WTC11 (cell line): Measurements from ENCODE around the gene AP1G1. TPM values are rescaled to one million over a fixed set of nuclear protein-coding genes. Genes with fewer than 3 reads are reported as not detected.

ENCODE experiments used
- ATAC-seq: fragments of 200-7000 bp; cut with Tn5 transposase; 2 replicates; pipeline ENCODE4 v1.10.0; 2021; ENCODE audit warnings: mild to moderate bottlenecking, moderate library complexity
- CTCF ChIA-PET: fragments of 300-600 bp; sonication (Branson Sonifier 250); formaldehyde crosslinking; loops from one replicate; lab custom pipeline; 2021; ENCODE audit warnings: antibody characterized with exemption; lab: Charles Lee
- POLR2A ChIA-PET: fragments of 350-600 bp; sonication (Branson Sonifier 250); formaldehyde crosslinking; loops from one replicate; lab custom pipeline; 2021; ENCODE audit warnings: antibody characterized with exemption; lab: Charles Lee
- DNase-seq: peaks from one replicate; pipeline ENCODE4 v3.0.0; 2021; ENCODE audit warnings: low spot score
- H3K27ac Mint-ChIP-seq: 2 replicates; pipeline ENCODE4 v1.8.0; 2021; ENCODE audit warnings: mixed read lengths
- H3K27me3 Mint-ChIP-seq: 2 replicates; pipeline ENCODE4 v1.8.0; 2021; ENCODE audit warnings: low read depth, mild to moderate bottlenecking, moderate library complexity, mixed read lengths
- H3K36me3 Mint-ChIP-seq: 2 replicates; pipeline ENCODE4 v1.8.0; 2021; ENCODE audit warnings: mixed read lengths
- H3K4me1 Mint-ChIP-seq: 2 replicates; pipeline ENCODE4 v1.8.0; 2022; ENCODE audit warnings: mixed read lengths
- H3K4me3 Mint-ChIP-seq: 2 replicates; pipeline ENCODE4 v1.8.0; 2021; ENCODE audit warnings: mild to moderate bottlenecking, moderate library complexity, mixed read lengths
- H3K9me3 Mint-ChIP-seq: 2 replicates; pipeline ENCODE4 v1.8.0; 2021; ENCODE audit warnings: mixed read lengths
- ELF4 ChIP-seq: sonication (generic); formaldehyde crosslinking; IDR thresholded peaks from 2 replicates; pipeline ENCODE4 v1.8.1; 2022; ENCODE audit warnings: low read depth, mild to moderate bottlenecking, moderate library complexity, missing genetic modification reagents
- GRHL2 ChIP-seq: fragments of 250-450 bp; sonication (Bioruptor Pico); IDR thresholded peaks from 2 replicates; pipeline ENCODE4 v1.8.0; 2022; ENCODE audit warnings: mild to moderate bottlenecking, moderate library complexity; ENCODE audit not compliant: insufficient replicate concordance, severe bottlenecking
- NFE2L1 ChIP-seq: sonication (generic); formaldehyde crosslinking; IDR thresholded peaks from 2 replicates; pipeline ENCODE4 v1.8.1; 2023; ENCODE audit warnings: missing genetic modification reagents
- NR1H2 ChIP-seq: sonication (generic); formaldehyde crosslinking; IDR thresholded peaks from 2 replicates; pipeline ENCODE4 v1.9.0; 2021; ENCODE audit warnings: mild to moderate bottlenecking, moderate library complexity, missing genetic modification reagents
- SMAD4 ChIP-seq: sonication (generic); formaldehyde crosslinking; IDR thresholded peaks from 2 replicates; pipeline ENCODE4 v1.8.0; 2022; ENCODE audit warnings: mild to moderate bottlenecking, missing genetic modification reagents
- ZBTB21 ChIP-seq: sonication (generic); formaldehyde crosslinking; IDR thresholded peaks from 2 replicates; pipeline ENCODE4 v1.8.1; 2023; ENCODE audit warnings: mild to moderate bottlenecking, missing genetic modification reagents, borderline replicate concordance
- ZNF121 ChIP-seq: sonication (generic); formaldehyde crosslinking; IDR thresholded peaks from 2 replicates; pipeline ENCODE4 v1.8.0; 2023; ENCODE audit warnings: missing genetic modification reagents
- ZNF232 ChIP-seq: sonication (generic); formaldehyde crosslinking; IDR thresholded peaks from 2 replicates; pipeline ENCODE4 v1.8.0; 2022; ENCODE audit warnings: mild to moderate bottlenecking, missing genetic modification reagents
- ZNF317 ChIP-seq: sonication (generic); formaldehyde crosslinking; IDR thresholded peaks from 2 replicates; pipeline ENCODE4 v1.8.1; 2023; ENCODE audit warnings: low read depth, mild to moderate bottlenecking, moderate library complexity, missing genetic modification reagents, borderline replicate concordance
- ZNF396 ChIP-seq: fragments of 250-450 bp; sonication (Bioruptor Pico); IDR thresholded peaks from 2 replicates; pipeline ENCODE4 v1.8.0; 2021; ENCODE audit warnings: mild to moderate bottlenecking, moderate library complexity, borderline replicate concordance
- ZNF416 ChIP-seq: fragments of 250-450 bp; sonication (Bioruptor Pico); IDR thresholded peaks from 2 replicates; pipeline ENCODE4 v1.9.0; 2021; ENCODE audit warnings: mild to moderate bottlenecking, inconsistent platforms
- total RNA-seq: library from RNA; stranded (reverse); gene quantifications from 3 replicates; pipeline ENCODE4 v1.2.3, GENCODE V29; 2021
- TF ChIP-seq, protein P1 (sequence below): sonication (generic); formaldehyde crosslinking; IDR thresholded peaks from 2 replicates; pipeline ENCODE4 v1.8.1; 2023; ENCODE audit warnings: mild to moderate bottlenecking, moderate library complexity, missing genetic modification reagents
- TF ChIP-seq, protein P2 (sequence below): sonication (generic); formaldehyde crosslinking; IDR thresholded peaks from 2 replicates; pipeline ENCODE4 v1.8.1; 2022; ENCODE audit warnings: mild to moderate bottlenecking, missing genetic modification reagents, moderate library complexity, borderline replicate concordance
- TF ChIP-seq, protein P3 (sequence below): fragments of 250-450 bp; sonication (Bioruptor Pico); IDR thresholded peaks from 2 replicates; pipeline ENCODE4 v1.8.0; 2021; ENCODE audit warnings: mild to moderate bottlenecking
- TF ChIP-seq, protein P4 (sequence below): sonication (generic); formaldehyde crosslinking; IDR thresholded peaks from 2 replicates; pipeline ENCODE4 v1.8.0; 2022; ENCODE audit warnings: mild to moderate bottlenecking, missing genetic modification reagents
- TF ChIP-seq, protein P5 (sequence below): sonication (generic); formaldehyde crosslinking; IDR thresholded peaks from 2 replicates; pipeline ENCODE4 v1.8.0; 2023; ENCODE audit warnings: missing genetic modification reagents, mild to moderate bottlenecking, borderline replicate concordance
- TF ChIP-seq, protein P6 (sequence below): sonication (generic); formaldehyde crosslinking; IDR thresholded peaks from 2 replicates; pipeline ENCODE4 v1.8.1; 2022; ENCODE audit warnings: mild to moderate bottlenecking, moderate library complexity, missing genetic modification reagents
- TF ChIP-seq, protein P7 (sequence below): sonication (generic); formaldehyde crosslinking; IDR thresholded peaks from 2 replicates; pipeline ENCODE4 v1.8.0; 2023; ENCODE audit warnings: mild to moderate bottlenecking, missing genetic modification reagents

The AP1G1 gene
- total RNA-seq, 1 experiment from 2014 or later: 72.4 TPM

DNA sequence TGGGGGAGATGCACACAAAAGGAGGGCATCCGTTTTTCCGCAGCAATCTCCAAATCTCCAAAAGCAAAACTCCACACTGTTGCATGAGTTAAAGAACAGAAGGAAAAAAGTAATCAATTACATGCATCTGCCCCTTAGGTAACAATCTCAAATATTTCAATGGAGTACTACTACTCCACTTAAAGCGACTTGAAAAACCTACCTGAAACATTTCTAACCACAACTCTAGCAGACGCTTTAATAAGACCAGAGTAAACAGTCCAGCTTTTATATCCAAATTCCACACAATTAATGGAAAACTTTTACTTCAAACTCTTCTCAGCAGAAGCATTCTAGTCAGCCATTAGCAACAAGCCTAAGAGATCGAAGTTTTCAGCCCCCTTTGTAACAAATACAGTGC, 29.9 kb downstream of the AP1G1 start (continued):
- TF ChIP-seq, protein P1, sequence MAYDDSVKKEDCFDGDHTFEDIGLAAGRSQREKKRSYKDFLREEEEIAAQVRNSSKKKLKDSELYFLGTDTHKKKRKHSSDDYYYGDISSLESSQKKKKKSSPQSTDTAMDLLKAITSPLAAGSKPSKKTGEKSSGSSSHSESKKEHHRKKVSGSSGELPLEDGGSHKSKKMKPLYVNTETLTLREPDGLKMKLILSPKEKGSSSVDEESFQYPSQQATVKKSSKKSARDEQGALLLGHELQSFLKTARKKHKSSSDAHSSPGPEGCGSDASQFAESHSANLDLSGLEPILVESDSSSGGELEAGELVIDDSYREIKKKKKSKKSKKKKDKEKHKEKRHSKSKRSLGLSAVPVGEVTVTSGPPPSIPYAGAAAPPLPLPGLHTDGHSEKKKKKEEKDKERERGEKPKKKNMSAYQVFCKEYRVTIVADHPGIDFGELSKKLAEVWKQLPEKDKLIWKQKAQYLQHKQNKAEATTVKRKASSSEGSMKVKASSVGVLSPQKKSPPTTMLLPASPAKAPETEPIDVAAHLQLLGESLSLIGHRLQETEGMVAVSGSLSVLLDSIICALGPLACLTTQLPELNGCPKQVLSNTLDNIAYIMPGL (CRISPR knock-in tag): no peak
- TF ChIP-seq, protein P2, sequence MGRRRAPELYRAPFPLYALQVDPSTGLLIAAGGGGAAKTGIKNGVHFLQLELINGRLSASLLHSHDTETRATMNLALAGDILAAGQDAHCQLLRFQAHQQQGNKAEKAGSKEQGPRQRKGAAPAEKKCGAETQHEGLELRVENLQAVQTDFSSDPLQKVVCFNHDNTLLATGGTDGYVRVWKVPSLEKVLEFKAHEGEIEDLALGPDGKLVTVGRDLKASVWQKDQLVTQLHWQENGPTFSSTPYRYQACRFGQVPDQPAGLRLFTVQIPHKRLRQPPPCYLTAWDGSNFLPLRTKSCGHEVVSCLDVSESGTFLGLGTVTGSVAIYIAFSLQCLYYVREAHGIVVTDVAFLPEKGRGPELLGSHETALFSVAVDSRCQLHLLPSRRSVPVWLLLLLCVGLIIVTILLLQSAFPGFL (CRISPR knock-in tag): no peak
- TF ChIP-seq ZNF317 (CRISPR knock-in tag) (no peak), SMAD4 (CRISPR knock-in tag) (no peak)
- TF ChIP-seq, protein P3, sequence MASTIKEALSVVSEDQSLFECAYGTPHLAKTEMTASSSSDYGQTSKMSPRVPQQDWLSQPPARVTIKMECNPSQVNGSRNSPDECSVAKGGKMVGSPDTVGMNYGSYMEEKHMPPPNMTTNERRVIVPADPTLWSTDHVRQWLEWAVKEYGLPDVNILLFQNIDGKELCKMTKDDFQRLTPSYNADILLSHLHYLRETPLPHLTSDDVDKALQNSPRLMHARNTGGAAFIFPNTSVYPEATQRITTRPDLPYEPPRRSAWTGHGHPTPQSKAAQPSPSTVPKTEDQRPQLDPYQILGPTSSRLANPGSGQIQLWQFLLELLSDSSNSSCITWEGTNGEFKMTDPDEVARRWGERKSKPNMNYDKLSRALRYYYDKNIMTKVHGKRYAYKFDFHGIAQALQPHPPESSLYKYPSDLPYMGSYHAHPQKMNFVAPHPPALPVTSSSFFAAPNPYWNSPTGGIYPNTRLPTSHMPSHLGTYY (CRISPR knock-in tag): no peak

DNA sequence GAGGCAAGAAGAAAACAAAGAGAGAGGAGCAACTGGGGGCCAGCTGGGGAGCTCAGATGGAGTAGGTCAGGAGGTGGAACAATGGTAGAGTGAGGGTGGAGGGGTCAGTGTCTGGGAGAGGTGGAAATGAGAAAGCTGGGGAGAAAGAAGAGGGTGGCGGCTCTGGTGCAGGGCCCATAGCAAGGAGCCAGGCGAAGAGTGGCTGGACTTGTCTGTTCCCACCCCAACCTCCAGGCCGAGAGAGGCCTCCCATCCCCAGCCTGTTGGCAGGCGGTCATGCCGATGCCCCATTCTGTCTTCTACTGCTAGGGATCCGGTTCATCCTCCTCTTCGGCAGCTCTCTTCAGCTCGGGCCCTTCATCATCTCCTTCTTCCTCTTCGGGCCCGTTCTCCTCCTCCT, 31.3 kb downstream of the AP1G1 start:
- CTCF ChIA-PET: interaction anchor here (1.3 kb wide), 1 partner anchor 184 kb away, joined by 4 read pairs; no protein-coding TSS in a partner anchor
- ATAC-seq (no peak), DNase-seq (no peak)
- TF ChIP-seq, protein P4, sequence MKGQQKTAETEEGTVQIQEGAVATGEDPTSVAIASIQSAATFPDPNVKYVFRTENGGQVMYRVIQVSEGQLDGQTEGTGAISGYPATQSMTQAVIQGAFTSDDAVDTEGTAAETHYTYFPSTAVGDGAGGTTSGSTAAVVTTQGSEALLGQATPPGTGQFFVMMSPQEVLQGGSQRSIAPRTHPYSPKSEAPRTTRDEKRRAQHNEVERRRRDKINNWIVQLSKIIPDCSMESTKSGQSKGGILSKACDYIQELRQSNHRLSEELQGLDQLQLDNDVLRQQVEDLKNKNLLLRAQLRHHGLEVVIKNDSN (CRISPR knock-in tag): no peak
- TF ChIP-seq GRHL2 (CRISPR knock-in tag): no peak
- TF ChIP-seq NFE2L1 (CRISPR knock-in tag): no peak
- no peak for TF ChIP-seq ELF4
- no peak for TF ChIP-seq ZNF121
- TF ChIP-seq, protein P5, sequence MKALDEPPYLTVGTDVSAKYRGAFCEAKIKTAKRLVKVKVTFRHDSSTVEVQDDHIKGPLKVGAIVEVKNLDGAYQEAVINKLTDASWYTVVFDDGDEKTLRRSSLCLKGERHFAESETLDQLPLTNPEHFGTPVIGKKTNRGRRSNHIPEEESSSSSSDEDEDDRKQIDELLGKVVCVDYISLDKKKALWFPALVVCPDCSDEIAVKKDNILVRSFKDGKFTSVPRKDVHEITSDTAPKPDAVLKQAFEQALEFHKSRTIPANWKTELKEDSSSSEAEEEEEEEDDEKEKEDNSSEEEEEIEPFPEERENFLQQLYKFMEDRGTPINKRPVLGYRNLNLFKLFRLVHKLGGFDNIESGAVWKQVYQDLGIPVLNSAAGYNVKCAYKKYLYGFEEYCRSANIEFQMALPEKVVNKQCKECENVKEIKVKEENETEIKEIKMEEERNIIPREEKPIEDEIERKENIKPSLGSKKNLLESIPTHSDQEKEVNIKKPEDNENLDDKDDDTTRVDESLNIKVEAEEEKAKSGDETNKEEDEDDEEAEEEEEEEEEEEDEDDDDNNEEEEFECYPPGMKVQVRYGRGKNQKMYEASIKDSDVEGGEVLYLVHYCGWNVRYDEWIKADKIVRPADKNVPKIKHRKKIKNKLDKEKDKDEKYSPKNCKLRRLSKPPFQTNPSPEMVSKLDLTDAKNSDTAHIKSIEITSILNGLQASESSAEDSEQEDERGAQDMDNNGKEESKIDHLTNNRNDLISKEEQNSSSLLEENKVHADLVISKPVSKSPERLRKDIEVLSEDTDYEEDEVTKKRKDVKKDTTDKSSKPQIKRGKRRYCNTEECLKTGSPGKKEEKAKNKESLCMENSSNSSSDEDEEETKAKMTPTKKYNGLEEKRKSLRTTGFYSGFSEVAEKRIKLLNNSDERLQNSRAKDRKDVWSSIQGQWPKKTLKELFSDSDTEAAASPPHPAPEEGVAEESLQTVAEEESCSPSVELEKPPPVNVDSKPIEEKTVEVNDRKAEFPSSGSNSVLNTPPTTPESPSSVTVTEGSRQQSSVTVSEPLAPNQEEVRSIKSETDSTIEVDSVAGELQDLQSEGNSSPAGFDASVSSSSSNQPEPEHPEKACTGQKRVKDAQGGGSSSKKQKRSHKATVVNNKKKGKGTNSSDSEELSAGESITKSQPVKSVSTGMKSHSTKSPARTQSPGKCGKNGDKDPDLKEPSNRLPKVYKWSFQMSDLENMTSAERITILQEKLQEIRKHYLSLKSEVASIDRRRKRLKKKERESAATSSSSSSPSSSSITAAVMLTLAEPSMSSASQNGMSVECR (CRISPR knock-in tag): no peak
- TF ChIP-seq, protein P6, sequence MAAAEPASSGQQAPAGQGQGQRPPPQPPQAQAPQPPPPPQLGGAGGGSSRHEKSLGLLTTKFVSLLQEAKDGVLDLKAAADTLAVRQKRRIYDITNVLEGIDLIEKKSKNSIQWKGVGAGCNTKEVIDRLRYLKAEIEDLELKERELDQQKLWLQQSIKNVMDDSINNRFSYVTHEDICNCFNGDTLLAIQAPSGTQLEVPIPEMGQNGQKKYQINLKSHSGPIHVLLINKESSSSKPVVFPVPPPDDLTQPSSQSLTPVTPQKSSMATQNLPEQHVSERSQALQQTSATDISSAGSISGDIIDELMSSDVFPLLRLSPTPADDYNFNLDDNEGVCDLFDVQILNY (CRISPR knock-in tag): no peak
- peaks cover 15% of the 10 kb centered on the region for H3K36me3 Mint-ChIP-seq
- H3K27me3 Mint-ChIP-seq: no peaks in the 10 kb centered on the region; the same call in 1 of the 2 replicates
- no peak overlapping the region for H3K4me3 Mint-ChIP-seq
- H3K4me1 Mint-ChIP-seq: no peaks in the 10 kb centered on the region
- no peaks in the 10 kb centered on the region for H3K9me3 Mint-ChIP-seq
- POLR2A ChIA-PET: interaction anchor here (1.3 kb wide), 1 partner anchor 31 kb away, joined by 3 read pairs; the partner anchor contains the start of gene AP1G1
- H3K27ac Mint-ChIP-seq: no peak overlapping the region

DNA sequence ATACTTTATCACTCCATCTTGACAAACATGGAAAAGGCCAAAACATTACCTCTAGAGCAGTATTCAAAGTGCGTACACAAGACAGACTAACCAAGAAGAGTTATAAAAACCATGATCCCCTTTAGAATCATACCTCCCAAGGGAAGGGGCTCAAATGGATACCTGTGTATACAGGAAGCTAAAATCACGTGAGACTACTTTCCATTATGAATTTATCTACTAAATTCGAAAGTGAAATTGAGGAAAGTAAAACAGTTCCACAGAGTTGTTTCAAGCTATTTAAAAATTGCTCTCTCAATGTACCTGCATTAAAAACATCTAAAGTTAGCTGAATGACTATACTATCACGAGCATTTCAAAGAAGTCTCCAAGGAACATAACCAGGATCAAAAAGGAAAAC, 32.7 kb downstream of the AP1G1 start:
- H3K27ac Mint-ChIP-seq: no peak overlapping the region
- H3K9me3 Mint-ChIP-seq: no peaks in the 10 kb centered on the region
- POLR2A ChIA-PET: no interaction called here
- H3K4me3 Mint-ChIP-seq: no peak overlapping the region
- no peaks in the 10 kb centered on the region; the same call in 1 of the 2 replicates for H3K27me3 Mint-ChIP-seq
- peaks cover 15% of the 10 kb centered on the region for H3K36me3 Mint-ChIP-seq
- CTCF ChIA-PET: no interaction called here
- no peaks in the 10 kb centered on the region for H3K4me1 Mint-ChIP-seq
- no peak for ATAC-seq
- no peak for DNase-seq
- no peak for TF ChIP-seq NR1H2
- no peak for TF ChIP-seq ZNF416
- TF ChIP-seq ZBTB21 (CRISPR knock-in tag): no peak
- TF ChIP-seq ZNF396 (CRISPR knock-in tag): no peak
- TF ChIP-seq, protein P7, sequence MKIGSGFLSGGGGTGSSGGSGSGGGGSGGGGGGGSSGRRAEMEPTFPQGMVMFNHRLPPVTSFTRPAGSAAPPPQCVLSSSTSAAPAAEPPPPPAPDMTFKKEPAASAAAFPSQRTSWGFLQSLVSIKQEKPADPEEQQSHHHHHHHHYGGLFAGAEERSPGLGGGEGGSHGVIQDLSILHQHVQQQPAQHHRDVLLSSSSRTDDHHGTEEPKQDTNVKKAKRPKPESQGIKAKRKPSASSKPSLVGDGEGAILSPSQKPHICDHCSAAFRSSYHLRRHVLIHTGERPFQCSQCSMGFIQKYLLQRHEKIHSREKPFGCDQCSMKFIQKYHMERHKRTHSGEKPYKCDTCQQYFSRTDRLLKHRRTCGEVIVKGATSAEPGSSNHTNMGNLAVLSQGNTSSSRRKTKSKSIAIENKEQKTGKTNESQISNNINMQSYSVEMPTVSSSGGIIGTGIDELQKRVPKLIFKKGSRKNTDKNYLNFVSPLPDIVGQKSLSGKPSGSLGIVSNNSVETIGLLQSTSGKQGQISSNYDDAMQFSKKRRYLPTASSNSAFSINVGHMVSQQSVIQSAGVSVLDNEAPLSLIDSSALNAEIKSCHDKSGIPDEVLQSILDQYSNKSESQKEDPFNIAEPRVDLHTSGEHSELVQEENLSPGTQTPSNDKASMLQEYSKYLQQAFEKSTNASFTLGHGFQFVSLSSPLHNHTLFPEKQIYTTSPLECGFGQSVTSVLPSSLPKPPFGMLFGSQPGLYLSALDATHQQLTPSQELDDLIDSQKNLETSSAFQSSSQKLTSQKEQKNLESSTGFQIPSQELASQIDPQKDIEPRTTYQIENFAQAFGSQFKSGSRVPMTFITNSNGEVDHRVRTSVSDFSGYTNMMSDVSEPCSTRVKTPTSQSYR (CRISPR knock-in tag): no peak
- no peak for TF ChIP-seq ZNF232 (CRISPR knock-in tag)
